ENCODE measurements around the gene FGD6.
A peak's percentile ranks its signal among the peaks of the same experiment; 100 is the strongest.

The FGD6 gene

DNA sequence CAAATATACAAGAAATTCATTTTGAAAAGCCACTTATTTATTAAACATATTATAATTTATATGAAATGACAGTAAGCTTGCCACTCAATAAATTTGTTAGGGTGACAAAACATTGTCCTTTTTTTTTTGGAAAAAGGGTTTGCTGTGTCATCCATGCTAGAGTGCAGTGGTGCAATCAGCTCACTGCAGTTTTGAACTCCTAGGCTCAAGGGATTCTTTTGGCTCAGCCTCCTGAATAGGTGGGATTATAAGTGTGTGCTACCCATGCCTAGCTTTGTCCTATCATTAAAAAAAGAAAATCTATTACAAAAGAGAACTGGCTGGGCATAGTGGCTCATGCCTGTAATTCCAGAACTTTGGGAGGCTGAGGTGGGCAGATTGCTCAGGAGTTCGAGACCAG lies 66.8 kb downstream of the FGD6 start (continued):
- TF ChIP-seq OSR1 (CRISPR knock-in tag; IDR thresholded peaks at IDR 0.05) (no peak), GLIS3 (CRISPR knock-in tag; IDR thresholded peaks at IDR 0.05) (no peak), TOX (CRISPR knock-in tag; IDR thresholded peaks at IDR 0.05; ENCODE audit: borderline replicate concordance) (no peak), BACH2 (CRISPR knock-in tag; IDR thresholded peaks at IDR 0.05; ENCODE audit: borderline replicate concordance) (no peak), ZNF8 (CRISPR knock-in tag; IDR thresholded peaks at IDR 0.05) (no peak)
- TF ChIP-seq, protein P1, sequence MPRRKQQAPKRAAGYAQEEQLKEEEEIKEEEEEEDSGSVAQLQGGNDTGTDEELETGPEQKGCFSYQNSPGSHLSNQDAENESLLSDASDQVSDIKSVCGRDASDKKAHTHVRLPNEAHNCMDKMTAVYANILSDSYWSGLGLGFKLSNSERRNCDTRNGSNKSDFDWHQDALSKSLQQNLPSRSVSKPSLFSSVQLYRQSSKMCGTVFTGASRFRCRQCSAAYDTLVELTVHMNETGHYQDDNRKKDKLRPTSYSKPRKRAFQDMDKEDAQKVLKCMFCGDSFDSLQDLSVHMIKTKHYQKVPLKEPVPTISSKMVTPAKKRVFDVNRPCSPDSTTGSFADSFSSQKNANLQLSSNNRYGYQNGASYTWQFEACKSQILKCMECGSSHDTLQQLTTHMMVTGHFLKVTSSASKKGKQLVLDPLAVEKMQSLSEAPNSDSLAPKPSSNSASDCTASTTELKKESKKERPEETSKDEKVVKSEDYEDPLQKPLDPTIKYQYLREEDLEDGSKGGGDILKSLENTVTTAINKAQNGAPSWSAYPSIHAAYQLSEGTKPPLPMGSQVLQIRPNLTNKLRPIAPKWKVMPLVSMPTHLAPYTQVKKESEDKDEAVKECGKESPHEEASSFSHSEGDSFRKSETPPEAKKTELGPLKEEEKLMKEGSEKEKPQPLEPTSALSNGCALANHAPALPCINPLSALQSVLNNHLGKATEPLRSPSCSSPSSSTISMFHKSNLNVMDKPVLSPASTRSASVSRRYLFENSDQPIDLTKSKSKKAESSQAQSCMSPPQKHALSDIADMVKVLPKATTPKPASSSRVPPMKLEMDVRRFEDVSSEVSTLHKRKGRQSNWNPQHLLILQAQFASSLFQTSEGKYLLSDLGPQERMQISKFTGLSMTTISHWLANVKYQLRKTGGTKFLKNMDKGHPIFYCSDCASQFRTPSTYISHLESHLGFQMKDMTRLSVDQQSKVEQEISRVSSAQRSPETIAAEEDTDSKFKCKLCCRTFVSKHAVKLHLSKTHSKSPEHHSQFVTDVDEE (CRISPR knock-in tag; IDR thresholded peaks at IDR 0.05) = no peak
- TF ChIP-seq, protein P2, sequence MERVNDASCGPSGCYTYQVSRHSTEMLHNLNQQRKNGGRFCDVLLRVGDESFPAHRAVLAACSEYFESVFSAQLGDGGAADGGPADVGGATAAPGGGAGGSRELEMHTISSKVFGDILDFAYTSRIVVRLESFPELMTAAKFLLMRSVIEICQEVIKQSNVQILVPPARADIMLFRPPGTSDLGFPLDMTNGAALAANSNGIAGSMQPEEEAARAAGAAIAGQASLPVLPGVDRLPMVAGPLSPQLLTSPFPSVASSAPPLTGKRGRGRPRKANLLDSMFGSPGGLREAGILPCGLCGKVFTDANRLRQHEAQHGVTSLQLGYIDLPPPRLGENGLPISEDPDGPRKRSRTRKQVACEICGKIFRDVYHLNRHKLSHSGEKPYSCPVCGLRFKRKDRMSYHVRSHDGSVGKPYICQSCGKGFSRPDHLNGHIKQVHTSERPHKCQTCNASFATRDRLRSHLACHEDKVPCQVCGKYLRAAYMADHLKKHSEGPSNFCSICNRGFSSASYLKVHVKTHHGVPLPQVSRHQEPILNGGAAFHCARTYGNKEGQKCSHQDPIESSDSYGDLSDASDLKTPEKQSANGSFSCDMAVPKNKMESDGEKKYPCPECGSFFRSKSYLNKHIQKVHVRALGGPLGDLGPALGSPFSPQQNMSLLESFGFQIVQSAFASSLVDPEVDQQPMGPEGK (CRISPR knock-in tag; IDR thresholded peaks at IDR 0.05; ENCODE audit: borderline replicate concordance) = no peak

DNA sequence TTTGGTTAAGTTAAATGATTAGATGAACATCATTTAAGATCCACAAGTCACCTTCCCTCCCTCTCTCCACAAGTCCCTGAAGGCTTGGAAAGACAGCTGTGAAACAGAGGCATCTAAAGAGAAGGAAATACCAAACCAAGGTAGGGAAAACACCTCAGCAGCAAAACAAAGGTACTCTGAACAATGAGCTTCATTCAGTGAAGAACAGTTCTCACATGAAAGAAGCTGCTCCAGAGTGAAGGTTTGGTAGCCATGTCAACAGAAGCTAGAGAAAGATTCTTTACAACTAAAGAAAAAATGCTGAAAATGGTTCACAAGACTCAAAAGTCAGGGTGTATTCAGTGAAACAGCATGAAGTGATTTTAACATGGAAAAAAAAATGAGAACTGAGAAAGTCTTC lies 69.4 kb downstream of the FGD6 start:
- TF ChIP-seq, protein P3, sequence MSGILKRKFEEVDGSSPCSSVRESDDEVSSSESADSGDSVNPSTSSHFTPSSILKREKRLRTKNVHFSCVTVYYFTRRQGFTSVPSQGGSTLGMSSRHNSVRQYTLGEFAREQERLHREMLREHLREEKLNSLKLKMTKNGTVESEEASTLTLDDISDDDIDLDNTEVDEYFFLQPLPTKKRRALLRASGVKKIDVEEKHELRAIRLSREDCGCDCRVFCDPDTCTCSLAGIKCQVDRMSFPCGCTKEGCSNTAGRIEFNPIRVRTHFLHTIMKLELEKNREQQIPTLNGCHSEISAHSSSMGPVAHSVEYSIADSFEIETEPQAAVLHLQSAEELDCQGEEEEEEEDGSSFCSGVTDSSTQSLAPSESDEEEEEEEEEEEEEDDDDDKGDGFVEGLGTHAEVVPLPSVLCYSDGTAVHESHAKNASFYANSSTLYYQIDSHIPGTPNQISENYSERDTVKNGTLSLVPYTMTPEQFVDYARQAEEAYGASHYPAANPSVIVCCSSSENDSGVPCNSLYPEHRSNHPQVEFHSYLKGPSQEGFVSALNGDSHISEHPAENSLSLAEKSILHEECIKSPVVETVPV (CRISPR knock-in tag; IDR thresholded peaks at IDR 0.05) = no peak
- TF ChIP-seq ESRRG (CRISPR knock-in tag; IDR thresholded peaks at IDR 0.05) (no peak), ISL1 (CRISPR knock-in tag; IDR thresholded peaks at IDR 0.05) (no peak), PPARA (CRISPR knock-in tag; IDR thresholded peaks at IDR 0.05; ENCODE audit: borderline replicate concordance) (no peak)
- ATAC-seq = no peak

DNA sequence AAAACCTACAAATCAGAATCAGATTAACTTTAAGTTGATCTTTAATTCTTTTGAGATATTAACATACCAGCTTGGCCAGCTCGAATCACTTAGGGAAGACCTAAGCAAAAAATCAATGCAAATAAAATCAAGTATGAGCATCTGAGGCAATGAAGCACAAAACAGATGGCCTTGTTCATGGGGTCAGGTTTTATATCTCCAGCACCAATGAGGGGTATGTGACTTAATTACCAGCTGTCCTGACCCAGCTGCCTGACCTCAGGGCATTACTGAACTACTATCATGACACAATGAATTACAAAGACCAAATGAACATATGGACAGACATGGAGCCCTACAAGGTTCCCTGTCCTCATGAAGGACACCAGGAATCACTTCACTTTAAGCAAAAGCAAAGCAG lies 70.5 kb downstream of the FGD6 start:
- ATAC-seq = no peak; the same call in 2 of the 3 replicates
- TF ChIP-seq, protein P2 (CRISPR knock-in tag; IDR thresholded peaks at IDR 0.05; ENCODE audit: borderline replicate concordance) = no peak
- TF ChIP-seq ISL1 (CRISPR knock-in tag; IDR thresholded peaks at IDR 0.05) = no peak
- peak; percentile 63; the same call in 1 of the 2 replicates for TF ChIP-seq ZNF70 (CRISPR knock-in tag; IDR thresholded peaks at IDR 0.05)
- TF ChIP-seq ZFP3 (CRISPR knock-in tag; IDR thresholded peaks at IDR 0.05) = no peak
- TF ChIP-seq TCF4 (CRISPR knock-in tag; IDR thresholded peaks at IDR 0.05; ENCODE audit: borderline replicate concordance) = peak; percentile 97
- TF ChIP-seq BACH2 (CRISPR knock-in tag; IDR thresholded peaks at IDR 0.05; ENCODE audit: borderline replicate concordance) = no peak
- TF ChIP-seq, protein P4, sequence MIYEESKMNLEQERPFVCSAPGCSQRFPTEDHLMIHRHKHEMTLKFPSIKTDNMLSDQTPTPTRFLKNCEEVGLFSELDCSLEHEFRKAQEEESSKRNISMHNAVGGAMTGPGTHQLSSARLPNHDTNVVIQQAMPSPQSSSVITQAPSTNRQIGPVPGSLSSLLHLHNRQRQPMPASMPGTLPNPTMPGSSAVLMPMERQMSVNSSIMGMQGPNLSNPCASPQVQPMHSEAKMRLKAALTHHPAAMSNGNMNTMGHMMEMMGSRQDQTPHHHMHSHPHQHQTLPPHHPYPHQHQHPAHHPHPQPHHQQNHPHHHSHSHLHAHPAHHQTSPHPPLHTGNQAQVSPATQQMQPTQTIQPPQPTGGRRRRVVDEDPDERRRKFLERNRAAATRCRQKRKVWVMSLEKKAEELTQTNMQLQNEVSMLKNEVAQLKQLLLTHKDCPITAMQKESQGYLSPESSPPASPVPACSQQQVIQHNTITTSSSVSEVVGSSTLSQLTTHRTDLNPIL (CRISPR knock-in tag; IDR thresholded peaks at IDR 0.05; ENCODE audit: low read depth) = no peak
- no peak for TF ChIP-seq ARNTL (CRISPR knock-in tag; IDR thresholded peaks at IDR 0.05; ENCODE audit: borderline replicate concordance, low read depth)
- no peak for TF ChIP-seq TOX (CRISPR knock-in tag; IDR thresholded peaks at IDR 0.05; ENCODE audit: borderline replicate concordance)
- TF ChIP-seq RARB (CRISPR knock-in tag; IDR thresholded peaks at IDR 0.05) = no peak
- TF ChIP-seq ESRRG (CRISPR knock-in tag; IDR thresholded peaks at IDR 0.05) = 0 out of 2 replicates have a peak, but pooled peaks have one; percentile 55
- TF ChIP-seq SNAI2 (CRISPR knock-in tag; IDR thresholded peaks at IDR 0.05) = no peak
- TF ChIP-seq OSR1 (CRISPR knock-in tag; IDR thresholded peaks at IDR 0.05) = no peak
- TF ChIP-seq PPARA (CRISPR knock-in tag; IDR thresholded peaks at IDR 0.05; ENCODE audit: borderline replicate concordance) = no peak
- TF ChIP-seq ZFP30 (CRISPR knock-in tag; IDR thresholded peaks at IDR 0.05) = no peak
- TF ChIP-seq, protein P5, sequence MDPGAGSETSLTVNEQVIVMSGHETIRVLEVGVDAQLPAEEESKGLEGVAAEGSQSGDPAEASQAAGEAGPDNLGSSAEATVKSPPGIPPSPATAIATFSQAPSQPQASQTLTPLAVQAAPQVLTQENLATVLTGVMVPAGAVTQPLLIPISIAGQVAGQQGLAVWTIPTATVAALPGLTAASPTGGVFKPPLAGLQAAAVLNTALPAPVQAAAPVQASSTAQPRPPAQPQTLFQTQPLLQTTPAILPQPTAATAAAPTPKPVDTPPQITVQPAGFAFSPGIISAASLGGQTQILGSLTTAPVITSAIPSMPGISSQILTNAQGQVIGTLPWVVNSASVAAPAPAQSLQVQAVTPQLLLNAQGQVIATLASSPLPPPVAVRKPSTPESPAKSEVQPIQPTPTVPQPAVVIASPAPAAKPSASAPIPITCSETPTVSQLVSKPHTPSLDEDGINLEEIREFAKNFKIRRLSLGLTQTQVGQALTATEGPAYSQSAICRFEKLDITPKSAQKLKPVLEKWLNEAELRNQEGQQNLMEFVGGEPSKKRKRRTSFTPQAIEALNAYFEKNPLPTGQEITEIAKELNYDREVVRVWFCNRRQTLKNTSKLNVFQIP (CRISPR knock-in tag; IDR thresholded peaks at IDR 0.05; ENCODE audit: borderline replicate concordance, low read depth) = no peak
- no peak for TF ChIP-seq ZNF565 (CRISPR knock-in tag; conservative IDR thresholded peaks at IDR 0.05; ENCODE audit: low read depth)
- 0 out of 2 replicates have a peak, but pooled peaks have one; percentile 50 for TF ChIP-seq GLIS3 (CRISPR knock-in tag; IDR thresholded peaks at IDR 0.05)
- 0 out of 2 replicates have a peak, but pooled peaks have one; percentile 55 for TF ChIP-seq ZNF8 (CRISPR knock-in tag; IDR thresholded peaks at IDR 0.05)
- TF ChIP-seq, protein P3 (CRISPR knock-in tag; IDR thresholded peaks at IDR 0.05) = 0 out of 2 replicates have a peak, but pooled peaks have one; percentile 28
- no peak for TF ChIP-seq ZC3H10 (CRISPR knock-in tag; IDR thresholded peaks at IDR 0.05)
- TF ChIP-seq CSDC2 (CRISPR knock-in tag; IDR thresholded peaks at IDR 0.05) = no peak
